Kidney glomerular epithelial cell (primary cell): ENCODE results near the gene TNNI2.

ENCODE experiments used
- DNase-seq: peaks from one replicate; lab custom pipeline; 2025; lab: John Stamatoyannopoulos, UW

TNNI2 gene

GRCh38 chr11:1821562-1821961, 17.2 kb upstream of the TNNI2 start:
- DNase-seq, result no peak

- no peak for DNase-seq
These were observed 16.0 kb upstream of the TNNI2 start for GRCh38 chr11:1822648-1823375.

- DNase-seq, result no peak
These were observed 15.2 kb upstream of the TNNI2 start for GRCh38 chr11:1823376-1824220.

- DNase-seq, result no peak
These were observed 14.4 kb upstream of the TNNI2 start for GRCh38 chr11:1824221-1825038.

- DNase-seq, result no peak
These were observed 13.6 kb upstream of the TNNI2 start for GRCh38 chr11:1825039-1825740.

- DNase-seq, result no peak
These were observed 12.9 kb upstream of the TNNI2 start for GRCh38 chr11:1825785-1826451.

- DNase-seq, result no peak
These were observed 12.2 kb upstream of the TNNI2 start for GRCh38 chr11:1826552-1827094.

- DNase-seq, result peak; percentile 83
These were observed 11.5 kb upstream of the TNNI2 start for GRCh38 chr11:1827095-1827813.

- DNase-seq, result no peak
These were observed 10.8 kb upstream of the TNNI2 start for GRCh38 chr11:1827931-1828330.

GRCh38 chr11:1828542-1828941, 10.2 kb upstream of the TNNI2 start:
- no peak for DNase-seq

- peak; percentile 45 for DNase-seq
These were observed 9.6 kb upstream of the TNNI2 start for GRCh38 chr11:1829039-1829820.

GRCh38 chr11:1830004-1830321, 8.8 kb upstream of the TNNI2 start:
- no peak for DNase-seq

- no peak for DNase-seq
These were observed 8.2 kb upstream of the TNNI2 start for GRCh38 chr11:1830322-1831223.

GRCh38 chr11:1831338-1832210, 7.2 kb upstream of the TNNI2 start:
- no peak for DNase-seq

GRCh38 chr11:1832211-1832919, 6.4 kb upstream of the TNNI2 start:
- DNase-seq, result peak; percentile 3

GRCh38 chr11:1832920-1833295, 5.9 kb upstream of the TNNI2 start:
- DNase-seq, result no peak

GRCh38 chr11:1834062-1834610, 4.6 kb upstream of the TNNI2 start:
- no peak for DNase-seq
